Body of pancreas (tissue), 4 donors: Measurements from ENCODE around the gene PDE11A.

Experiments used
- CTCF ChIP-seq, 7 experiments: fragments of 450-650 bp in 4 of 7; fragments of 200-600 bp in 3 of 7; sonication (generic) in 3 of 7; IDR thresholded peaks; one replicate each; pipeline ENCODE4 v1.5.1; 2016 to 2019; ENCODE audit warnings: antibody characterized with exemption in 7 of 7
- POLR2A ChIP-seq, 3 donors: fragments of 450-650 bp; IDR thresholded peaks; one replicate each; pipeline ENCODE4 v1.6.1; 2016; ENCODE audit warnings: antibody characterized with exemption in 3 of 3, mild to moderate bottlenecking in 2 of 3

DNA sequence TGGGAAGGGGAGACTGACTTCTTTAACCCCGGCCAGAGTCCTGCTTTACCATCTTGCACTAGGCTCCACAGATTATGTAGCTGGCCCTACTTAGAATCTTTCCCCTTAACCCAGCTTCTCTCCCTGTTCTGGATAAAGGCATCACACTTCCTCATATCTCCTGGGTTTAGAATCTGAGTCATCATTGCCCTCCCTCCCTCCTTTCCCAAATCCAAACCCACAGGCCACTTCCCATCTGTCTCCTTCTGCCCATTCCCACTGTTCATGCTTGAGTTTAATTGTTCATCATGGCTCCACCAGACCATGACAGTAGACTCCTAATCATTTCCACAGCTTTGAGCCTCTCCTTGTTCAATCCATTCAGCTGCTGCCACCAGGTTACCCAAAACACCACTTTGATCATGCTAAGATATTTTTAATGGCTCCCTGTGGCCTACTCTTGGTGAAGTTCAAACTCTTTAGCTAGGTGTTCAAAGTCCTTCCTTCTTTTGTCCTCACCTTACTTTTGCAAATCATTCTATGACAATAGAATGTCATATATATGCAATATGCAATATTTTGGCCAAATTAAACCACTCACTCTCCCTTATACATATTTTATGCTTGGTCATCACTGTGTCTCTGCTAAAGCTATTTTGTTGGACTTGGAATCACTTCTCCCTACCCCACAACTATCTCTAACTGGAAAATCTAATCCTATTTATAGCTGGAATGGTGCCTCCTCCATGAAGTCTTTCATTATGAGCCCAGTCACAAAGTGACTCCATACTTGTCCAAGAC lies 5.5 kb downstream of the PDE11A start:
- no peak for TF ChIP-seq CTCF (IDR thresholded peaks at IDR 0.05)
- no peak for TF ChIP-seq POLR2A (IDR thresholded peaks at IDR 0.05)
